Measurements from ENCODE around the gene SRD5A3. TPM values are rescaled to one million over a fixed set of nuclear protein-coding genes. Genes with fewer than 3 reads are reported as not detected.
A peak's percentile ranks its signal among the peaks of the same experiment; 100 is the strongest.

The SRD5A3 gene
- total RNA-seq, 1 donor from 2014 or later = 6.8 TPM

GRCh38 chr4:55386073-55386472 lies 40.0 kb downstream of the SRD5A3 start:
- no peaks in the 10 kb centered on the region for H3K36me3 ChIP-seq
- H3K4me3 ChIP-seq = no peak overlapping the region
- no peak overlapping the region for H3K27ac ChIP-seq (replicated peaks)
- H3K4me1 ChIP-seq = no peaks in the 10 kb centered on the region
- no peaks in the 10 kb centered on the region for H3K9me3 ChIP-seq (replicated peaks)
- DNase-seq = no peak
- intact Hi-C loops (cut with micrococcal nuclease) = no loop called here
- no peak for TF ChIP-seq CTCF (IDR thresholded peaks at IDR 0.05; ENCODE audit: borderline replicate concordance)
- H3K27me3 ChIP-seq (ENCODE audit: low read depth) = no peaks in the 10 kb centered on the region

GRCh38 chr4:55386840-55387239 lies 40.8 kb downstream of the SRD5A3 start:
- Histone ChIP-seq H3K4me3 (no peak overlapping the region), H3K27me3 (ENCODE audit: low read depth) (no peaks in the 10 kb centered on the region), H3K36me3 (no peaks in the 10 kb centered on the region), H3K27ac (replicated peaks) (no peak overlapping the region), H3K9me3 (replicated peaks) (no peaks in the 10 kb centered on the region), H3K4me1 (no peaks in the 10 kb centered on the region)
- intact Hi-C loops (cut with micrococcal nuclease) = no loop called here
- no peak for DNase-seq
- TF ChIP-seq CTCF (IDR thresholded peaks at IDR 0.05; ENCODE audit: borderline replicate concordance) = no peak

- no peaks in the 10 kb centered on the region for H3K27me3 ChIP-seq (ENCODE audit: low read depth)
- TF ChIP-seq CTCF (IDR thresholded peaks at IDR 0.05; ENCODE audit: borderline replicate concordance) = no peak
- H3K4me1 ChIP-seq = peaks cover 37% of the 10 kb centered on the region
- no peaks in the 10 kb centered on the region for H3K36me3 ChIP-seq
- DNase-seq = no peak
- no peak overlapping the region for H3K4me3 ChIP-seq
- H3K27ac ChIP-seq (replicated peaks) = no peak overlapping the region
- H3K9me3 ChIP-seq (replicated peaks) = no peaks in the 10 kb centered on the region
- intact Hi-C loops (cut with micrococcal nuclease) = no loop called here
Observed at GRCh38 chr4:55393461-55394320, 47.6 kb downstream of the SRD5A3 start.

GRCh38 chr4:55395218-55395528 lies 49.1 kb downstream of the SRD5A3 start:
- DNase-seq = no peak
- Histone ChIP-seq H3K36me3 (no peaks in the 10 kb centered on the region), H3K27me3 (ENCODE audit: low read depth) (no peaks in the 10 kb centered on the region), H3K4me3 (peak overlapping the region; percentile 89), H3K27ac (replicated peaks) (peak overlapping the region; percentile 98), H3K9me3 (replicated peaks) (no peaks in the 10 kb centered on the region), H3K4me1 (peaks cover 49% of the 10 kb centered on the region)
- TF ChIP-seq CTCF (IDR thresholded peaks at IDR 0.05; ENCODE audit: borderline replicate concordance) = no peak
- intact Hi-C loops (cut with micrococcal nuclease) = no loop called here

GRCh38 chr4:55395529-55396307 lies 49.7 kb downstream of the SRD5A3 start, which contains the start of gene TMEM165:
TMEM165 (plus strand) TSS chr4:55395957; CDS start chr4:55396190, 233 bp downstream.
- H3K4me3 ChIP-seq = peak within 1 kb of the TSS; percentile 89
- H3K36me3 ChIP-seq = peaks cover 1% of the 10 kb centered on the region
- H3K4me1 ChIP-seq = peaks cover 53% of the 10 kb centered on the region
- H3K27ac ChIP-seq (replicated peaks) = peak within 1 kb of the TSS; percentile 98
- no peaks in the 10 kb centered on the region for H3K9me3 ChIP-seq (replicated peaks)
- intact Hi-C loops (cut with micrococcal nuclease) = no loop called here
- DNase-seq = peak; percentile 92
- no peak for TF ChIP-seq CTCF (IDR thresholded peaks at IDR 0.05; ENCODE audit: borderline replicate concordance)
- H3K27me3 ChIP-seq (ENCODE audit: low read depth) = no peaks in the 10 kb centered on the region

Data from left ventricle myocardium inferior (tissue), 1 donor.